Spleen (tissue), 7 donors: ENCODE data around the gene MYB.

Experiments used
- POLR2A ChIP-seq, 3 donors: fragments of 450-650 bp; IDR thresholded peaks; one replicate each; pipeline ENCODE4 v1.5.1; 2017; ENCODE audit warnings: antibody characterized with exemption in 3 of 3, mild to moderate bottlenecking in 1 of 3
- TF ChIP-seq, protein P1 (sequence below), 11 experiments: fragments of 200-600 bp in 7 of 11; fragments of 450-650 bp in 4 of 11; sonication (generic) in 4 of 11; IDR thresholded peaks in 8 of 11; conservative IDR thresholded peaks in 3 of 11; 1 replicate in 7 of 11; 2 replicates in 4 of 11; pipeline versions ENCODE4 v1.4.0 to v1.8.0; 2016 to 2021; ENCODE audit warnings: antibody characterized with exemption in 11 of 11, inconsistent platforms in 4 of 11, mild to moderate bottlenecking in 1 of 11
- donor health status: DM: no; HTN: no; CAD: no; lungs with moderate emphysema.
- donor health status: DM: no; HTN: no; CAD: no.
- donor health status: DM: no; HTN: no; CAD: no.

DNA sequence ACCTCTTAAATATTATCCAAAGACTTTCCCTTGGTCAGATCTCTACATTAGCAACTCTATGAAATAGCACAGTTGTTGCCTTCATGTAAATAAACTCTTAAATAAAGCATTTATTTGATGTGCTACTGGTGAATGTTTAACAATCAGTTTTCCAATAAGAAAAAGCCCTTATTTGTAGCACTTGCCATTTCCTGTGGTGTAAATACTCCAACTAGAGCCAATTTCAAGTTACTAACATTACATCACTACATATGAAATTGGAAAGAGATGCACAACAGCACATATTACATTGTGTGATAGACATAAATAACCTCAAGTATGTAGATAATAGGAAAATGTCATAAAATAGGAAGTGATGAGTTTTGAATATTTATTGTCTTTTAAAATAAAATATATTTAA, 5.0 kb upstream of the MYB start:
- TF ChIP-seq, protein P1, sequence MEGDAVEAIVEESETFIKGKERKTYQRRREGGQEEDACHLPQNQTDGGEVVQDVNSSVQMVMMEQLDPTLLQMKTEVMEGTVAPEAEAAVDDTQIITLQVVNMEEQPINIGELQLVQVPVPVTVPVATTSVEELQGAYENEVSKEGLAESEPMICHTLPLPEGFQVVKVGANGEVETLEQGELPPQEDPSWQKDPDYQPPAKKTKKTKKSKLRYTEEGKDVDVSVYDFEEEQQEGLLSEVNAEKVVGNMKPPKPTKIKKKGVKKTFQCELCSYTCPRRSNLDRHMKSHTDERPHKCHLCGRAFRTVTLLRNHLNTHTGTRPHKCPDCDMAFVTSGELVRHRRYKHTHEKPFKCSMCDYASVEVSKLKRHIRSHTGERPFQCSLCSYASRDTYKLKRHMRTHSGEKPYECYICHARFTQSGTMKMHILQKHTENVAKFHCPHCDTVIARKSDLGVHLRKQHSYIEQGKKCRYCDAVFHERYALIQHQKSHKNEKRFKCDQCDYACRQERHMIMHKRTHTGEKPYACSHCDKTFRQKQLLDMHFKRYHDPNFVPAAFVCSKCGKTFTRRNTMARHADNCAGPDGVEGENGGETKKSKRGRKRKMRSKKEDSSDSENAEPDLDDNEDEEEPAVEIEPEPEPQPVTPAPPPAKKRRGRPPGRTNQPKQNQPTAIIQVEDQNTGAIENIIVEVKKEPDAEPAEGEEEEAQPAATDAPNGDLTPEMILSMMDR (IDR thresholded peaks at IDR 0.05 in 8 of 11, conservative IDR thresholded peaks at IDR 0.05 in 3 of 11), result no peak
- no peak for TF ChIP-seq POLR2A (IDR thresholded peaks at IDR 0.05)
